GM23248 (cell line): ENCODE results near the gene GLE1.

ENCODE experiments used
- EZH2 ChIP-seq: fragments of 200-600 bp; sonication (generic); IDR thresholded peaks from 2 replicates; pipeline ENCODE4 v1.6.1; 2018; ENCODE audit warnings: antibody characterized with exemption, mild to moderate bottlenecking; ENCODE audit not compliant: insufficient read depth, poor library complexity, severe bottlenecking
- EZH2phosphoT487 ChIP-seq: fragments of 200-600 bp; sonication (generic); IDR thresholded peaks from 2 replicates; pipeline ENCODE4 v1.6.1; 2018; ENCODE audit warnings: antibody characterized with exemption, moderate library complexity, mild to moderate bottlenecking, low read depth; ENCODE audit not compliant: insufficient read depth

GRCh38 chr9:128551657-128552152 lies 47.2 kb downstream of the GLE1 start:
- no peak for TF ChIP-seq EZH2phosphoT487
- no peak for TF ChIP-seq EZH2
